Right renal cortex interstitium (tissue), 3 donors: ENCODE data around the gene TRIM34. TPM values are rescaled to one million over a fixed set of nuclear protein-coding genes. Genes with fewer than 3 reads are reported as not detected.
A peak's percentile ranks its signal among the peaks of the same experiment; 100 is the strongest.
"Not testable (repeated sequence)": the region's sequence is repeated elsewhere in the genome, so short reads cannot be mapped to it uniquely, and the experiment has no call there.

Source experiments
- DNase-seq, 3 donors: peaks; one replicate each; pipeline ENCODE4 v3.0.0-alpha.2; 2013; ENCODE audit warnings: low read depth in 3 of 3, low spot score in 2 of 3
- polyA plus RNA-seq, 3 donors: library from polyadenylated mRNA; unstranded; fragments of 120-200 nt; gene quantifications; one replicate each; pipeline ENCODE4 v1.2.1, GENCODE V29; 2013; ENCODE audit not compliant: insufficient read length in 3 of 3

Gene TRIM34
- polyA plus RNA-seq, 3 donors: 6.7 to 11.4 (median 8.8) TPM

- DNase-seq: not testable (repeated sequence)
Observed at GRCh38 chr11:5683620-5684019, 58.8 kb downstream of the TRIM34 start.

- peak in 1 of 3 donors; percentile 31 for DNase-seq
Observed at GRCh38 chr11:5684036-5684645, 59.3 kb downstream of the TRIM34 start.

DNA sequence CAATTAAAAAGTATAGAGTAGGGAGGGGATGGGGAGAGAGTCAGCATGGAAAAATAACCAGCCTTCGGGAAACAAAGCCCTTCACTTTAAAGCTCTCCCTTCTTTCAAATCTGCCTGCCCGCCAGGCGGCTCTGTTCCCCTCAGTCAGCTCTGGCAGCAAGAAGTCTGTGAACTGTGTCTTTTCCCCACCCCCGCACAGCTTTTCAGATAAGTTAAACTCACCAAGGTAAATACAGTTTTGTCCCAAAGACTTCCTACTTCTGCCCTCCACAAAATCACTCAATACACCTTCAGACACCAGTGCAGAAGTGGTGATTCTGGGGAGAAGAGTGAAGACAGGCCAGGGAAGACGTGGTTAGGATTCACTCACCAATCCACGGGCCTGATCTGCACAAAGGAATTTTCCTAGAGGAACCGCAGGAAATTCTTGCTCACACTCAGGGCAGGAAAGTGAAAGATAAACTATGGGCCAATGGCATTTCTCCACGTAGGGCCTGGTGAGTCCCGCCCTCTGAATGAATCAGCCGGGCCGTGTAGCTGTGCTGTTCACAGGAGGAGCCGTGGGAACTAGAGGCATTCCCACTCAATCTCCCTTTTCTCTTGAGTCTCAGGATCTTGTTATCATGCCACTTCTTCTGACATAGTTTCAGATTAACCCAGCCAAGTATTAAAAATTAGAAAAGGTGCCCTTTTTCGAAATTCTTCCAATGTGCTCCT, 60.0 kb downstream of the TRIM34 start, which contains the start of gene TRIM5:
Gene TRIM5, minus strand, starts transcription at position 429 of the 717 bp plus-strand sequence. CDS start 4,897 bp downstream, outside the sequence.
- peak; percentile 88 to 89 (median 88) for DNase-seq

DNA sequence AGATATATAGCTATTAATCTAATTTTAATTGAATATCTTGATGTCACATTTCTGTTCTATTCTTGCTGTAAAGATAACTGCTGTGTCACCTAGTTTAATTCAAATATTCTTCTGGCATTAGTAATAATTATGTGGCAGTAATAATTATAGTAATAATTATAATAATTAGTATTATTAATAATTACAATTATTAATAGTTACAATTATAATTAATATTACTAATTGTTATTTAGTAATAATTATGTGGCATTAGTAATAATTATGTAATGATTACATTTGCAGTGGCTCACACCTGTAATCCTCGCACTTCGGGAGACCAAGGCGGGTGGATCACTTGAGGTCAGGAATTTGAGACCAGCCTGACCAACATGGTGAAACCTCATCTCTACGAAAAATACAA, 61.6 kb downstream of the TRIM34 start:
- no peak for DNase-seq

DNA sequence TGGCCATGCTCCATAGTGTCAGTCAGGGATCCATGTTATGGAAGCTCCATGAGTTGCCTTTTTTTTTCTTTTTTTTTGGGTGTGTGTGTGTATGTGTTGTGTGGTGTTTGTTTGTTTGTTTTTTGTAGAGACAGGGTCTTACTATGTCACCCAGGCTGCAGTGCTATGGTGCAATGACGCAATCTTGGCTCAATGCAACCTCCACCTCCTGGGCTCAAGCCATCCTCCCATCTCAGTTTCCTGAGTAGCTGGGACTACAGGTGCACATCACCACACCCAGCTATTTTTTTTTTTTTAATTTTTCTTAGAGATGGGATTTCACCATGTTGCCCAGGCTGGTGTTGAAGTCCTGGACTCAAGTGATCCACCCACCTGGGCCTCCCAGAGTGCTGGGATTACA, 63.7 kb downstream of the TRIM34 start:
- DNase-seq: no peak

DNA sequence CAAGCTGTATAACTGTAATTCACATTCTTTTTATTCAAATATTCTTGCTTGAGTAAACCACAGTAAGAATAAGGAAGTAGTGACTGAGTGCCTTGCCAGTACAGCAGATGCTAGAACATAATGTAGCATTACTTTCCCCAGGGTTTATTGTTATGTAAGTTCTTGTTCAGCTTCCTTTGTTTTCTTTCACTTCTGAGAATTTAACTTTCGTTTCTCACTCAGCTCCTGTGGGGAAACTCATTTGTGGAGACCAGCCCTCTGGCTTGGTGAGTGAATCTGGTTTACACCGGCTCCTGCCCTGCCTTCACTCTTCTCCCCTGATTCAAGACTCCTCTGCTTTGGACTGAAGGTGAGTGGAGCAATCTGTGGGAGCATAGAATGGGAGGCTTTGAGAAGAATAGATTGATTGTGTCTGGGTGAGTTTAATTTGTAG, 64.8 kb downstream of the TRIM34 start, which contains the start of gene TRIM22:
Gene TRIM22, plus strand, starts transcription at position 240 of the 433 bp plus-strand sequence. CDS start 6,443 bp downstream, outside the sequence.
- peak in 2 of 3 donors; percentile 5 to 18 for DNase-seq

- DNase-seq: no peak
Observed at GRCh38 chr11:5690216-5690615, 65.4 kb downstream of the TRIM34 start.

- no peak for DNase-seq
Observed at GRCh38 chr11:5690736-5691135, 65.9 kb downstream of the TRIM34 start.

- not testable (repeated sequence) for DNase-seq
Observed at GRCh38 chr11:5691238-5691963, 66.6 kb downstream of the TRIM34 start.

- no peak for DNase-seq
Observed at GRCh38 chr11:5691964-5692361, 67.2 kb downstream of the TRIM34 start.

Other genes starting within 250 kb of the TRIM34 start
- gene OR51M1, start 241.2 kb upstream of the TRIM34 start, polyA plus RNA-seq: not detected
- gene OR51Q1, start 202.9 kb upstream of the TRIM34 start, polyA plus RNA-seq: not detected
- not detected for gene OR51I1, start 183.5 kb upstream of the TRIM34 start, polyA plus RNA-seq
- not detected for gene OR51I2, start 175.7 kb upstream of the TRIM34 start, polyA plus RNA-seq
- gene OR52D1, start 136.3 kb upstream of the TRIM34 start, polyA plus RNA-seq: not detected
- gene UBQLN3, start 115.0 kb upstream of the TRIM34 start, polyA plus RNA-seq: not detected
- gene UBQLNL, start 108.3 kb upstream of the TRIM34 start, polyA plus RNA-seq: under 1 TPM; 0.43 to 0.57 (median 0.43) TPM
- gene OR52H1, start 76.5 kb upstream of the TRIM34 start, polyA plus RNA-seq: not detected
- gene OR52B6, start 44.1 kb upstream of the TRIM34 start, polyA plus RNA-seq: not detected
- gene TRIM6, start 28.4 kb upstream of the TRIM34 start, polyA plus RNA-seq: 10 to 100 TPM; 15.8 to 64.3 (median 50.1) TPM
- gene TRIM5, start 60.1 kb downstream of the TRIM34 start, polyA plus RNA-seq: 10 to 100 TPM; 35.7 to 44.1 (median 44.0) TPM
- 1 to 10 TPM; 7.0 to 9.9 (median 7.3) TPM for gene TRIM22, start 64.8 kb downstream of the TRIM34 start, polyA plus RNA-seq
- not detected for gene OR56B1, start 111.4 kb downstream of the TRIM34 start, polyA plus RNA-seq
- gene OR52N4, start 129.2 kb downstream of the TRIM34 start, polyA plus RNA-seq: not detected
- gene OR52N5, start 158.4 kb downstream of the TRIM34 start, polyA plus RNA-seq: not detected
- gene OR52N1, start 166.3 kb downstream of the TRIM34 start, polyA plus RNA-seq: not detected
- not detected for gene OR52N2, start 183.9 kb downstream of the TRIM34 start, polyA plus RNA-seq
- gene OR52E6, start 216.9 kb downstream of the TRIM34 start, polyA plus RNA-seq: not detected
- gene OR52E8, start 232.7 kb downstream of the TRIM34 start, polyA plus RNA-seq: not detected